SK-N-SH (cell line): Measurements from ENCODE around the gene FGF13.

Source experiments
- CHD2 ChIP-seq: fragments of 150-350 bp; IDR thresholded peaks from 2 replicates; pipeline ENCODE4 v1.6.1; 2018; ENCODE audit warnings: low read length; ENCODE audit not compliant: partially characterized antibody
- CTCF ChIP-seq: fragments of 200-600 bp; sonication (generic); IDR thresholded peaks from 2 replicates; pipeline ENCODE4 v1.6.1; 2017; ENCODE audit warnings: antibody characterized with exemption, mild to moderate bottlenecking, moderate library complexity
- EP300 ChIP-seq, 2 experiments: IDR thresholded peaks; 2 replicates each; pipeline versions ENCODE4 v1.4.0 to v1.6.1; 2012; ENCODE audit warnings: borderline replicate concordance in 1 of 2, low read depth in 1 of 2, low read length in 1 of 2
- EZH2phosphoT487 ChIP-seq: fragments of 200-600 bp; sonication (generic); IDR thresholded peaks from 2 replicates; pipeline ENCODE4 v1.6.1; 2017; ENCODE audit warnings: low read depth, mixed run types, mild to moderate bottlenecking, antibody characterized with exemption, moderate library complexity, borderline replicate concordance
- FOXJ3 ChIP-seq: sonication (generic); formaldehyde crosslinking; IDR thresholded peaks from 2 replicates; pipeline ENCODE4 v1.5.1; 2020; ENCODE audit warnings: mild to moderate bottlenecking, missing genetic modification reagents
- RAD21 ChIP-seq: IDR thresholded peaks from 2 replicates; pipeline ENCODE4 v1.6.1; 2012; ENCODE audit warnings: mild to moderate bottlenecking, low read length
- TCF12 ChIP-seq: IDR thresholded peaks from 2 replicates; pipeline ENCODE4 v1.4.0; 2012

DNA sequence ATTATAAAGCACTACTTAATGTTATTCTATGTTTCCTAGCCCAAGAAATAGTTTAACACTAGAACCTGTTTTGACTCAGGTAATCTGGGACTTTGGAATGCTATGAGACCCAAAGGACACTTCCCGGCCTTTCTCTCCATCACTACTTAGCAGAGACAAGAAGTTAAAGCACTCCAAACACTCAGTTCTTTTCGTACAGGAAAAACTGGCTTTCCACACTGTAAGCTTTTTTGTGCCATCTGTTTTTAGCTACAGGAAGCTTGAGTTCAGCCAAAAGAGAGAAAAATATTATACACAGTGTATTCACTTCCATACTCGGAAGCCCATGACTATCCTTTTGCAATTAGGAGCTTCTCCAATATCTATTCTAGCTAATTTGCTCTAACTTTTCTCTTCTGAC lies 7.9 kb upstream of the FGF13 start:
- TF ChIP-seq RAD21 (no peak), CHD2 (no peak), FOXJ3 (CRISPR knock-in tag) (no peak), CTCF (no peak), EP300 (IDR thresholded peaks at IDR 0.05; ENCODE audit: borderline replicate concordance in 1 of 2, low read depth in 1 of 2, low read length in 1 of 2) (no peak), EZH2phosphoT487 (no peak), TCF12 (no peak)
